ENCODE results near the gene KIAA0825.

DNA sequence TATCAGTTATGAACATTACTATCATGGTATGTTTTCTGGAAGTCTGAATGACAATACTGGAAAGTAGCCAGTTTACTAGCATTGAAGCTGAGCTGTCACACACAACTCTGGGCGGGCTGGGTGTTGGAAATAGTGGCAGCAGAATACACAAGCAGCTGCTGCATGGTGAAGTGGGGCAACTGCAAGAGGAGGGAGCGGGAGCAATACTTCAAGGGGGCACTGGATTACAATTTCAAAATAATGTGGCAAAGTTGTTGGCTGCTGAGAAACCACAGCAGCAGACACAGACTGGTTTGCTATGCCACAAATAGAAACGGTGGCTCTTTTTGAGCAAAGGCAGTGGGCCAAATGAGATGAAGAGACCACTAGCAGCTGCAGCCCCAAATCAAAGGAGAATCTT lies 350.2 kb downstream of the KIAA0825 start:
- TF ChIP-seq, protein P1, sequence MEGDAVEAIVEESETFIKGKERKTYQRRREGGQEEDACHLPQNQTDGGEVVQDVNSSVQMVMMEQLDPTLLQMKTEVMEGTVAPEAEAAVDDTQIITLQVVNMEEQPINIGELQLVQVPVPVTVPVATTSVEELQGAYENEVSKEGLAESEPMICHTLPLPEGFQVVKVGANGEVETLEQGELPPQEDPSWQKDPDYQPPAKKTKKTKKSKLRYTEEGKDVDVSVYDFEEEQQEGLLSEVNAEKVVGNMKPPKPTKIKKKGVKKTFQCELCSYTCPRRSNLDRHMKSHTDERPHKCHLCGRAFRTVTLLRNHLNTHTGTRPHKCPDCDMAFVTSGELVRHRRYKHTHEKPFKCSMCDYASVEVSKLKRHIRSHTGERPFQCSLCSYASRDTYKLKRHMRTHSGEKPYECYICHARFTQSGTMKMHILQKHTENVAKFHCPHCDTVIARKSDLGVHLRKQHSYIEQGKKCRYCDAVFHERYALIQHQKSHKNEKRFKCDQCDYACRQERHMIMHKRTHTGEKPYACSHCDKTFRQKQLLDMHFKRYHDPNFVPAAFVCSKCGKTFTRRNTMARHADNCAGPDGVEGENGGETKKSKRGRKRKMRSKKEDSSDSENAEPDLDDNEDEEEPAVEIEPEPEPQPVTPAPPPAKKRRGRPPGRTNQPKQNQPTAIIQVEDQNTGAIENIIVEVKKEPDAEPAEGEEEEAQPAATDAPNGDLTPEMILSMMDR (IDR thresholded peaks at IDR 0.05): no peak
- no peak for TF ChIP-seq POLR2AphosphoS5 (IDR thresholded peaks at IDR 0.05; ENCODE audit: low read depth, low read length)
- TF ChIP-seq, protein P2, sequence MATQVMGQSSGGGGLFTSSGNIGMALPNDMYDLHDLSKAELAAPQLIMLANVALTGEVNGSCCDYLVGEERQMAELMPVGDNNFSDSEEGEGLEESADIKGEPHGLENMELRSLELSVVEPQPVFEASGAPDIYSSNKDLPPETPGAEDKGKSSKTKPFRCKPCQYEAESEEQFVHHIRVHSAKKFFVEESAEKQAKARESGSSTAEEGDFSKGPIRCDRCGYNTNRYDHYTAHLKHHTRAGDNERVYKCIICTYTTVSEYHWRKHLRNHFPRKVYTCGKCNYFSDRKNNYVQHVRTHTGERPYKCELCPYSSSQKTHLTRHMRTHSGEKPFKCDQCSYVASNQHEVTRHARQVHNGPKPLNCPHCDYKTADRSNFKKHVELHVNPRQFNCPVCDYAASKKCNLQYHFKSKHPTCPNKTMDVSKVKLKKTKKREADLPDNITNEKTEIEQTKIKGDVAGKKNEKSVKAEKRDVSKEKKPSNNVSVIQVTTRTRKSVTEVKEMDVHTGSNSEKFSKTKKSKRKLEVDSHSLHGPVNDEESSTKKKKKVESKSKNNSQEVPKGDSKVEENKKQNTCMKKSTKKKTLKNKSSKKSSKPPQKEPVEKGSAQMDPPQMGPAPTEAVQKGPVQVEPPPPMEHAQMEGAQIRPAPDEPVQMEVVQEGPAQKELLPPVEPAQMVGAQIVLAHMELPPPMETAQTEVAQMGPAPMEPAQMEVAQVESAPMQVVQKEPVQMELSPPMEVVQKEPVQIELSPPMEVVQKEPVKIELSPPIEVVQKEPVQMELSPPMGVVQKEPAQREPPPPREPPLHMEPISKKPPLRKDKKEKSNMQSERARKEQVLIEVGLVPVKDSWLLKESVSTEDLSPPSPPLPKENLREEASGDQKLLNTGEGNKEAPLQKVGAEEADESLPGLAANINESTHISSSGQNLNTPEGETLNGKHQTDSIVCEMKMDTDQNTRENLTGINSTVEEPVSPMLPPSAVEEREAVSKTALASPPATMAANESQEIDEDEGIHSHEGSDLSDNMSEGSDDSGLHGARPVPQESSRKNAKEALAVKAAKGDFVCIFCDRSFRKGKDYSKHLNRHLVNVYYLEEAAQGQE (IDR thresholded peaks at IDR 0.05; ENCODE audit: insufficient read depth in 1 of 2, low read depth in 2 of 2, low read length in 1 of 2): no peak
- no peak for TF ChIP-seq TCF7L2 (IDR thresholded peaks at IDR 0.05; ENCODE audit: low read depth, low read length)

Measured in Panc1 (cell line).